ENCODE measurements around the gene NFKBIB.
"Not testable (repeated sequence)": the region's sequence is repeated elsewhere in the genome, so short reads cannot be mapped to it uniquely, and the experiment has no call there.

The NFKBIB gene

GRCh38 chr19:38931521-38931793, 31.7 kb downstream of the NFKBIB start:
- peak overlapping the region; percentile 100 for H3K4me3 ChIP-seq (ENCODE audit: low read depth, low read length)
- H3K36me3 ChIP-seq (ENCODE audit: control insufficient read depth, insufficient read depth, low read length), result no peaks in the 10 kb centered on the region
- no peak for TF ChIP-seq CTCF (IDR thresholded peaks at IDR 0.05)
- peak overlapping the region; percentile 22 for H3K9ac ChIP-seq
- H3K27ac ChIP-seq, result no peak overlapping the region
- H3K79me2 ChIP-seq, result no peaks in the 10 kb centered on the region
- H2AFZ ChIP-seq, result no peak overlapping the region
- H3K4me2 ChIP-seq (ENCODE audit: low read length), result peak overlapping the region; percentile 98
- H3K4me1 ChIP-seq, result peaks cover 5% of the 10 kb centered on the region
- no peaks in the 10 kb centered on the region for H3K27me3 ChIP-seq (ENCODE audit: control insufficient read depth, insufficient read depth, low read length)
- H3K9me3 ChIP-seq (ENCODE audit: control insufficient read depth, low read length), result no peaks in the 10 kb centered on the region

GRCh38 chr19:38932425-38933179, 32.8 kb downstream of the NFKBIB start:
- Histone ChIP-seq H3K27ac (no peak overlapping the region), H3K36me3 (ENCODE audit: control insufficient read depth, insufficient read depth, low read length) (no peaks in the 10 kb centered on the region), H3K27me3 (ENCODE audit: control insufficient read depth, insufficient read depth, low read length) (no peaks in the 10 kb centered on the region), H3K9ac (no peak overlapping the region), H3K9me3 (ENCODE audit: control insufficient read depth, low read length) (no peaks in the 10 kb centered on the region), H3K79me2 (no peaks in the 10 kb centered on the region), H2AFZ (no peak overlapping the region), H3K4me1 (peaks cover 5% of the 10 kb centered on the region), H3K4me2 (ENCODE audit: low read length) (no peak overlapping the region), H3K4me3 (ENCODE audit: low read depth, low read length) (no peak overlapping the region)
- peak; percentile 23 for TF ChIP-seq CTCF (IDR thresholded peaks at IDR 0.05)

- Histone ChIP-seq H3K27ac (no peak overlapping the region), H3K36me3 (ENCODE audit: control insufficient read depth, insufficient read depth, low read length) (no peaks in the 10 kb centered on the region), H3K79me2 (no peaks in the 10 kb centered on the region), H3K27me3 (ENCODE audit: control insufficient read depth, insufficient read depth, low read length) (no peaks in the 10 kb centered on the region), H3K9me3 (ENCODE audit: control insufficient read depth, low read length) (no peaks in the 10 kb centered on the region), H3K4me1 (peaks cover 5% of the 10 kb centered on the region), H3K4me2 (ENCODE audit: low read length) (no peak overlapping the region), H3K4me3 (ENCODE audit: low read depth, low read length) (no peak overlapping the region), H3K9ac (no peak overlapping the region), H2AFZ (no peak overlapping the region)
- no peak for TF ChIP-seq CTCF (IDR thresholded peaks at IDR 0.05)
Observed at GRCh38 chr19:38933544-38933943, 33.8 kb downstream of the NFKBIB start.

- Histone ChIP-seq H3K27ac (peak overlapping the region; percentile 47), H3K27me3 (ENCODE audit: control insufficient read depth, insufficient read depth, low read length) (no peaks in the 10 kb centered on the region), H3K9ac (no peak overlapping the region), H2AFZ (no peak overlapping the region), H3K79me2 (no peaks in the 10 kb centered on the region), H3K4me2 (ENCODE audit: low read length) (peak overlapping the region; percentile 62), H3K4me1 (no peaks in the 10 kb centered on the region), H3K4me3 (ENCODE audit: low read depth, low read length) (no peak overlapping the region), H3K36me3 (ENCODE audit: control insufficient read depth, insufficient read depth, low read length) (no peaks in the 10 kb centered on the region), H3K9me3 (ENCODE audit: control insufficient read depth, low read length) (no peaks in the 10 kb centered on the region)
- TF ChIP-seq CTCF (IDR thresholded peaks at IDR 0.05), result no peak
Observed at GRCh38 chr19:38939957-38940356, 40.2 kb downstream of the NFKBIB start.

- H3K27me3 ChIP-seq (ENCODE audit: control insufficient read depth, insufficient read depth, low read length); H3K4me2 ChIP-seq (ENCODE audit: low read length); H3K36me3 ChIP-seq (ENCODE audit: control insufficient read depth, insufficient read depth, low read length); H3K27ac ChIP-seq; H3K4me3 ChIP-seq (ENCODE audit: low read depth, low read length); H3K9ac ChIP-seq; H2AFZ ChIP-seq; H3K79me2 ChIP-seq; H3K4me1 ChIP-seq; H3K9me3 ChIP-seq (ENCODE audit: control insufficient read depth, low read length): not testable (repeated sequence)
Observed at GRCh38 chr19:38941466-38941865, 41.7 kb downstream of the NFKBIB start.
